HG02588 (cell line): ENCODE data around the gene ELOVL1.

ENCODE experiments used
- ATAC-seq: cut with Tn5 transposase; IDR thresholded peaks from one replicate; pipeline ENCODE4 v1.9.1; 2021; ENCODE audit warnings: mild to moderate bottlenecking, moderate library complexity; ENCODE audit not compliant: unreplicated experiment

ELOVL1 gene

DNA sequence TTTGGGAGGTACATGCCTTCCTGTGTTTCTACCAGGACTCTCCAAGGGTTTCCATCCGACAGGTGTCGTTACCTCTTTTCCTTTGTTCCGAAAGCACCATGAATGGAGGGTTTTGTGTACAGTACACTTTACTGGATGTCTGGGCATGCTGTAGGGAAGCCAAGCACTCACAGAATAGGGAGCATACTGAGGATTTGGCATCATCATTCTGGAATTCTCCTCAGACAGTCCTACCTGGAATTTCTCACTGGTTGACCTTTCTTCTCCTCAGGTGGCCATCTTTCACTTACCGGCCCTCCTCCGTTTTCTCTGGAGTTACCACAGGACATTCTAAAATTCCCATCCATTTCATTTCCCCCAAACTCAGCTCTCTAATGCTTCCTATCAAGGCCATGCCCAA, 36.1 kb downstream of the ELOVL1 start:
- no peak for ATAC-seq

- ATAC-seq, result no peak
These were observed 37.6 kb downstream of the ELOVL1 start for GRCh38 chr1:43329995-43330751.

DNA sequence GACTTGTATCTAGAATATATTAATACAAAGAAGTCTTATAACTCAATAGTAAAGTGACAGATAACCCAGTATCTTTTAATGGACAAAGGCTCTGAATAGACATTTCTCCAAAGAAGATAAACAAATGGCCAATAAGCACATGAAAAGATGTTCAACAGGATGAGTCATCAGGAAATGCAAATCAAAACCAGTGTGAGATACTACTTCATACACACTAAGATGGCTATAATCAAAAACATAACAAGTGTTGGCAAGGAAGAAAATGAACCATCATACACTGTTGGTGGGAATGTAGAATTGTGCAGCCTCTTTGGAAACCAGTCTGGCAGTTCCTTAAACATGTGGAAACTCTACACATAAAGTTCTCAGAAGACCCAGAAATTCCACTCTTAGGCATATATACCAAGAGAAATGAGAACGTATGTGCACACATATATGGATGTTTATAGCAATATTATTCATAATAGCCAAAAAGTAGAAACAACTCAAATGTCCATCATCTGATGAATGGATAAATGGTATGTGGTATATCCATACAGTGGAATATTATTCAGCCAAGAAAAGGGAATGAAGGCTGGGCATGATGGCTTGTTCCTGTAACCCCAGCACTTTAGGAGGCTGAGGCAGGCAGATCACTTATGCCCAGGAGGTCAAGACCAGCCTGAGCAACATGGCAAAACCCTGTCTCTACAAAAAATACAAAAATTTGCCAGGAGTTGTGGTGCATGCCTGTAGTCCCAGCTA, 40.1 kb downstream of the ELOVL1 start:
- ATAC-seq, result no peak

GRCh38 chr1:43325381-43325780, 42.4 kb downstream of the ELOVL1 start:
- ATAC-seq, result no peak

DNA sequence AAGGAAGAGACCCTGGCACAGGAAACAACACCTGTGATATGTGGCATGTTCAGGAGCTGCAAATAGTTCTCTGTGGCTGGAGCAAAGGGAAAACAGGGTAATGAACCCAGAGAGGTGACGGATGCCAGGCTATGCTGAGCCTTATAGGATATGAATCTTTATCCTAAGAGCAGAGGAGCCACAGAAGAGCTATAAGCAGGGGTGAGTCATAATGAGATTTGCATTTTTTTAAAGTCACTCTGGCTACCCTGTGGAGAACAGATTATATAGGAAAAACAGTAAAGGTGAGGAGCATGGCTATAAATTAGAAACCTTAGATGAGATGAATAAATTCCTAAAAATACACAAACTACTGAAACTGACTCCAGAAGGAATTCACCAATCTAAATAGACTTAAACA, 43.0 kb downstream of the ELOVL1 start:
- no peak for ATAC-seq

DNA sequence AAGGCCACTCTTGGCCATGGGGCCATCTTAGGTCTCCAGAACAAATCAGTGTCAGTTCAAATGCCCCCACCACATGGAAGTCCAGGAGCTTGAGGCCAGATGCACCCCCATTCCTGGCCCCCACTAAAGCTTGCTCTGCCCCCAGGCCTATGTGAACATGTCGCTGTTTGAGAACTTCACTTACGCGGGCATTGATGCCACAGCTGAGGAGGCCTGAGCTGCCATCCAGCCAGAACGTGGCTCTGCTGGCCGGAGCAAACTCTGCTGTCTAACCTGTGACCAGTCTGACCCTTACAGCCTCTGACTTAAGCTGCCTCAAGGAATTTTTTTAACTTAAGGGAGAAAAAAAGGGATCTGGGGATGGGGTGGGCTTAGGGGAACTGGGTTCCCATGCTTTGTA, 45.3 kb downstream of the ELOVL1 start:
- no peak for ATAC-seq

DNA sequence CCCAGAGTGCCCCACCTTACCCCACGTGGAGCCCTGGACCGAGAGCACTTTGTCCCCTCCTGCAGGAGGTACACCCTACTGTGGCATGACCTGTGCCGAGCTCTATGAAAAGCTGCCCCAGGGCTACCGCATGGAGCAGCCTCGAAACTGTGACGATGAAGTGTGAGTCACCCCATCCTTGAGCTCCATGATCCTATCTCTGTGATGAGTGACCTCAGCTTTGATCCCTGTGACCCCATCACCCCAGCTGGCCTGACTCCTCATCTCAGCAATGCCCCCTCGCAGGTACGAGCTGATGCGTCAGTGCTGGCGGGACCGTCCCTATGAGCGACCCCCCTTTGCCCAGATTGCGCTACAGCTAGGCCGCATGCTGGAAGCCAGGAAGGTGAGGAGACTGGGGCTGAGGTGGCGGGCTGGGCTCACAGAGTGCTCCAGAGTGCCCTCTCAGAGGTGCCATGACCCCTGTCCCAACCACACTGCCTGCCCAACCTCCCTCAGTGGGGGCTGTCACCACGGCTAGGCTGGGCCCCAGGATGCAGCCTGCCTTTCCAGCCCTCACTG, 46.4 kb downstream of the ELOVL1 start:
- ATAC-seq, result no peak

GRCh38 chr1:43319766-43320165, 48.0 kb downstream of the ELOVL1 start:
- no peak for ATAC-seq

DNA sequence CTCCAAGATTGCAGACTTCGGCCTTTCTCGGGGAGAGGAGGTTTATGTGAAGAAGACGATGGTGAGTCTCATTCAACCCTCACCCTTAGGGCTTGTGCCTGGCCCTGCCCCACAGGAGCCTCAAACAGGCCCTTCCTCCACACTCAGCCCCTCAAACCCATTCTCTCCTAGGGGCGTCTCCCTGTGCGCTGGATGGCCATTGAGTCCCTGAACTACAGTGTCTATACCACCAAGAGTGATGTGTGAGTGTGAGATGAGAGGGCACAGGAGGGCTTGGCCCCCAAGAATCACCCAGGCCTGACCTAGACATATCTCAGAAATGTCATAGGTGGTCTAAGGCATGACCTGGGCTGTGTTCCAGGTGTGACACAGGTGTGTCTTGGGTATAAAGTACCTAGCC, 48.5 kb downstream of the ELOVL1 start:
- no peak for ATAC-seq

DNA sequence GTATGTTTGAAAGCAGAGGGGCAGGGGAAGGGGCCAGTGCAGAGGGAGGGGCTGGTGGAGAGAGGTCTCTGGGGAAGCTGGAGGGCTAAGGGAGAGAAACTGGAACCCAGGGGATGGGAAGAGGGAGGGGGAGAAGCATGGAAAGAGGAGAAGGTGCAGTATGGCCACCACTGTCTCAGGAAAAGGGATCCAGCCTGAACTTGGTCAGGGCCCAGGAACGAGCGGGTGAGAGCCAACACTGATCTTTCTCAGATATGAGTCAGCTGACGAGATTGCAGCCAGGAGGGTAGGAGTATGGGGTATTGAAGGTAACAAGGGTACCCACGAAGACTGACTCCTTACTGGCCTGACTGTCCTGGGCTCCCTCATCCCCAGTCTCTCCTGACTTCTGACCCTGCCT, 49.0 kb downstream of the ELOVL1 start:
- ATAC-seq, result no peak

DNA sequence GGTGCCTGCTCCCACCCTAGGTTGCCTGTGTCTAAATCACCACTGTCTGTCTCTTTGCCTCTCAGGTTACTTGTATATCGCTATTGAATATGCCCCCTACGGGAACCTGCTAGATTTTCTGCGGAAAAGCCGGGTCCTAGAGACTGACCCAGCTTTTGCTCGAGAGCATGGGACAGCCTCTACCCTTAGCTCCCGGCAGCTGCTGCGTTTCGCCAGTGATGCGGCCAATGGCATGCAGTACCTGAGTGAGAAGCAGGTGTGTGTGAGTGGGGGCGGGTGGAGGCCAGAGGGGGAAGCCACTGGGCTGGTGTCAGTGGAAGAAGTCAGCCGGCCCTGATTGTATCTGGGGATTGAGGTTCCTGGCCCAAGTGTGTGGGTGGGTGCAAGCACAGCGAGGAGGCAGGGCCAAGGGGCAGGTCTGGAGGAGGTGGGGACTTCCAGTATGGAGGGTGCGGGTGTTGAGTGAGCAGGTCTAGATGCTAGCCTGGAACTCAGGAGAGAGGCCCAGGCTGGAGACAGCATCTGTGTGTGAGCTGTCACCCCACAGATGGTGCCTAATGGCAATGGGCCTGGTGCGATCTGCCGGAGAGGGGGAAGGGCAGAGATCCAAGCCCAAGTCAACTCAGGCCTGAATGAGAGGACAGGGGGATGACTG, 49.9 kb downstream of the ELOVL1 start:
- no peak for ATAC-seq

DNA sequence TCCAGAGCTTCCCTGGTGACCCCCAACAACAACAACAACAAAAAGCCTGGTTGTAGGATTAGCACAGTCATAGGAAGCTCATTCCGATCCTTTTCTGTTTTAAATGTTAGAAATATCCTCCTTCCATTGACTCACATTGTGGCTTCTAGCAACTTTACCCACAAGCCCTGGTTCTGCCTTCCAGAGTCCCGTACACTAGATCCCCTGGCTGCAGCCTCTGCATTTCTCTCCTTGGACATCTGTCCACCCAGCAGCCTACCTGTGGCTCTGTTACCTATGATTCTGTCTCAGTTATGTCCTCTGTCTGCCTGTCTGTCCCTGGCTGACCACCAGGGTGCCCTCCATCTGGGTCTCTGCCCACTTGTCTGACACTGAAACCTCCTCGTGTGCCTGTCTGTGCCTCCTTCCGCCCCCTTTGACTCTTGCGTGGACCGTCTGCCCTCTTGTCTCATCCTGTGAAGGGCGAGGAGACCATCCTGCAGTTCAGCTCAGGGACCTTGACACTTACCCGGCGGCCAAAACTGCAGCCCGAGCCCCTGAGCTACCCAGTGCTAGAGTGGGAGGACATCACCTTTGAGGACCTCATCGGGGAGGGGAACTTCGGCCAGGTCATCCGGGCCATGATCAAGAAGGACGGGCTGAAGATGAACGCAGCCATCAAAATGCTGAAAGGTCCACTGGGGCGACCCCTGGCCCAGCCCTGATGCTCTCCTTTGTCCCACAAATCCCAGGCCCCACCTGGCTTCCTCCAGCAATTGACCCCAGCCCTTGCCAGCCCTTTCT, 50.9 kb downstream of the ELOVL1 start:
- ATAC-seq, result no peak

DNA sequence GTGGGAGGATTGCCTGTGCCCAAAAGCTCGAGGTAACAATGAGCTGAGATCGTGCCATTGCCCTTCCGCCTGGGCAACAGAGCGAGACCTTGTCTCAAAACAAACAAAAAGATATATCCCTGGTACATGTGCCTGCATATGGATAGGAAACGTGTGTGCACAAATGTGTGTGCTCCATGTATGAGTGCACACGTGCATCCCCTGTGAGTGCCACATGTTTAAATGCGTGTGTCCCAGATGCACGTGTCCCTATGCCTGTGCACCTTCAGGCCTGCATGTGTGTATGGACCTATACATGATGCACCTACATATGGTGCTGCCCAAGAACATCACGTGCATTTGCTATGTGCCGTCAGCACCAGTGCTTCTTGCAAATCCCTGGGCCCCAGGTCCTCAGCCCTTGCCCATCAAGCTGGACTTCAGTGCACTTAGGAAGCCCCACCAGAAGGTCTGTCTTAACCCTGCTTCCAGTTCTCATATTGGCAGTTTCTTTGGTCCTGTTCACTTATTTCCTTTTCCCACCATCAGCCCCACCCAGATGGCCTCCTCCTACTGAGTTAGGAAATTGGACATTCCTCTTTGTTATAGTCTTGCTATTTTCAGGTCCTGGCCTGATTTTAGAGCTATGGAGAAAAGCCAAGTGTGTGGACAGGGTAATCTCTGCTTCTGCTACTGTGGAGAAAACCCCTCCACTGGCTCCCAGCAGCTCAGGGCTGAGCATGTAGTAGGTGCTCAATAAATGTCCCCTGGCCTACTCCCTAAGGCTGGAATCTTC, 51.7 kb downstream of the ELOVL1 start:
- no peak for ATAC-seq

GRCh38 chr1:43315481-43315880, 52.3 kb downstream of the ELOVL1 start:
- ATAC-seq, result no peak

- no peak for ATAC-seq
These were observed 53.6 kb downstream of the ELOVL1 start for GRCh38 chr1:43314233-43314632.

DNA sequence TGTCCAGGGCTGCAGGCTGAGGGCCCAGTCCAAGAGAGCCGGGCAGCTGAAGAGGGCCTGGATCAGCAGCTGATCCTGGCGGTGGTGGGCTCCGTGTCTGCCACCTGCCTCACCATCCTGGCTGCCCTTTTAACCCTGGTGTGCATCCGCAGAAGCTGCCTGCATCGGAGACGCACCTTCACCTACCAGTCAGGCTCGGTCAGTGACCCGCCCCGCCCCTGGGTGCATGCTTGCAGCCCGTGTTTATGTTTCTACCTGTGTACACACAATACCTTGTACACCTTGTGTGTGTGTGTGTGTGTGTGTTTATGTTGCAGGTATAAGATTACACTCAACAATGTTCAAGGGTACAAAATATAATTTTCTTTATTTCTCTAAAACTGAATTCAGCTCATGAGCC, 54.0 kb downstream of the ELOVL1 start:
- ATAC-seq, result no peak
